Liver (tissue), 9 donors: Measurements from ENCODE around the gene FER. TPM values are rescaled to one million over a fixed set of nuclear protein-coding genes. Genes with fewer than 3 reads are reported as not detected.

Experiments
- DNase-seq: peaks from one replicate; pipeline ENCODE4 v3.0.0-alpha.2; 2017; ENCODE audit warnings: low spot score
- H3K27ac ChIP-seq, 2 donors: one replicate each; pipeline ENCODE4 v1.7.0; 2013; ENCODE audit warnings: inconsistent platforms in 2 of 2, low read length in 2 of 2, control low read depth in 1 of 2, low read depth in 1 of 2, mild to moderate bottlenecking in 1 of 2
- H3K27me3 ChIP-seq, 4 donors: one replicate each; pipeline versions ENCODE4 v1.6.1 to v1.7.0; 2013; ENCODE audit warnings: low read length in 3 of 4, inconsistent platforms in 1 of 4, mild to moderate bottlenecking in 1 of 4, moderate library complexity in 1 of 4; ENCODE audit not compliant: control insufficient read depth in 4 of 4, insufficient read depth in 4 of 4
- H3K36me3 ChIP-seq, 4 donors: one replicate each; pipeline versions ENCODE4 v1.6.1 to v1.7.0; 2013; ENCODE audit warnings: low read length in 3 of 4, mild to moderate bottlenecking in 3 of 4, low read depth in 1 of 4, moderate library complexity in 1 of 4; ENCODE audit not compliant: control insufficient read depth in 4 of 4, insufficient read depth in 3 of 4
- H3K4me1 ChIP-seq, 4 donors: one replicate each; pipeline versions ENCODE4 v1.6.1 to v1.7.0; 2013; ENCODE audit warnings: low read length in 3 of 4, mild to moderate bottlenecking in 3 of 4, moderate library complexity in 1 of 4; ENCODE audit not compliant: control insufficient read depth in 4 of 4, insufficient read depth in 4 of 4
- H3K4me3 ChIP-seq, 3 donors: one replicate each; pipeline versions ENCODE4 v1.6.1 to v1.7.0; 2013; ENCODE audit warnings: low read length in 3 of 3, control low read depth in 1 of 3, low read depth in 1 of 3, mild to moderate bottlenecking in 1 of 3
- H3K9ac ChIP-seq, 2 donors: one replicate each; pipeline ENCODE4 v1.7.0; 2013; ENCODE audit warnings: low read length in 2 of 2, mild to moderate bottlenecking in 2 of 2, moderate library complexity in 2 of 2, control low read depth in 1 of 2, low read depth in 1 of 2
- H3K9me3 ChIP-seq, 4 donors: one replicate each; pipeline versions ENCODE4 v1.6.1 to v1.7.0; 2013; ENCODE audit warnings: low read length in 3 of 4; ENCODE audit not compliant: control insufficient read depth in 4 of 4
- ATF3 ChIP-seq: IDR thresholded peaks from 2 replicates; pipeline ENCODE4 v1.6.1; 2016; ENCODE audit warnings: antibody characterized with exemption
- CTCF ChIP-seq: fragments of 150-350 bp; IDR thresholded peaks from 2 replicates; pipeline ENCODE4 v1.5.1; 2017; ENCODE audit warnings: improper control_type of control experiment, low read depth, low read length; ENCODE audit not compliant: missing input control
- EGR1 ChIP-seq, 2 donors: IDR thresholded peaks; 2 replicates each; pipeline ENCODE4 v1.6.1; 2016 to 2018; ENCODE audit warnings: antibody characterized with exemption in 2 of 2, low read depth in 2 of 2
- FOXA1 ChIP-seq: IDR thresholded peaks from 2 replicates; pipeline ENCODE4 v1.6.1; 2016; ENCODE audit warnings: antibody characterized with exemption
- FOXA2 ChIP-seq: IDR thresholded peaks from 2 replicates; pipeline ENCODE4 v1.6.1; 2016; ENCODE audit warnings: antibody characterized with exemption
- GABPA ChIP-seq, 2 donors: IDR thresholded peaks in 1 of 2; conservative IDR thresholded peaks in 1 of 2; 2 replicates each; pipeline ENCODE4 v1.6.1; 2016; ENCODE audit warnings: antibody characterized with exemption in 2 of 2, mild to moderate bottlenecking in 1 of 2, moderate library complexity in 1 of 2
- HNF4A ChIP-seq, 2 donors: conservative IDR thresholded peaks; 2 replicates each; pipeline ENCODE4 v1.6.1; 2016; ENCODE audit warnings: antibody characterized with exemption in 2 of 2, mild to moderate bottlenecking in 2 of 2
- HNF4G ChIP-seq: IDR thresholded peaks from 2 replicates; pipeline ENCODE4 v1.6.1; 2016; ENCODE audit warnings: antibody characterized with exemption
- JUND ChIP-seq, 2 donors: IDR thresholded peaks; 2 replicates each; pipeline ENCODE4 v1.6.1; 2016; ENCODE audit warnings: antibody characterized with exemption in 2 of 2
- MAX ChIP-seq: IDR thresholded peaks from 2 replicates; pipeline ENCODE4 v1.6.1; 2016; ENCODE audit warnings: antibody characterized with exemption
- NR2F2 ChIP-seq: IDR thresholded peaks from 2 replicates; pipeline ENCODE4 v1.6.1; 2016; ENCODE audit warnings: antibody characterized with exemption
- RAD21 ChIP-seq, 2 donors: IDR thresholded peaks; 2 replicates each; pipeline ENCODE4 v1.6.1; 2016; ENCODE audit warnings: antibody characterized with exemption in 2 of 2, mild to moderate bottlenecking in 2 of 2
- REST ChIP-seq: IDR thresholded peaks from 2 replicates; pipeline ENCODE4 v1.6.1; 2016; ENCODE audit warnings: antibody characterized with exemption, mild to moderate bottlenecking
- RXRA ChIP-seq, 2 donors: IDR thresholded peaks; 2 replicates each; pipeline ENCODE4 v1.6.1; 2017 to 2018; ENCODE audit warnings: antibody characterized with exemption in 2 of 2, mild to moderate bottlenecking in 1 of 2
- SP1 ChIP-seq: IDR thresholded peaks from 2 replicates; pipeline ENCODE4 v1.6.1; 2018; ENCODE audit warnings: antibody characterized with exemption, mild to moderate bottlenecking
- TAF1 ChIP-seq: conservative IDR thresholded peaks from 2 replicates; pipeline ENCODE4 v1.6.1; 2016; ENCODE audit warnings: antibody characterized with exemption, mild to moderate bottlenecking
- YY1 ChIP-seq: IDR thresholded peaks from 2 replicates; pipeline ENCODE4 v1.6.1; 2016; ENCODE audit warnings: antibody characterized with exemption, mild to moderate bottlenecking
- ZBTB33 ChIP-seq: IDR thresholded peaks from 2 replicates; pipeline ENCODE4 v1.6.1; 2016; ENCODE audit warnings: antibody characterized with exemption
- WGBS: extraction: QIAGEN DNeasy Blood & Tissue Kit; methylation state at CpG from one replicate; pipeline ENCODE4 v1.1.7; 2013; 5-methylcytosine and 5-hydroxymethylcytosine counted together
- polyA plus RNA-seq, 2 donors: library from polyadenylated mRNA; stranded (reverse) in 1 of 2; unstranded in 1 of 2; fragments of 200-250 nt in 1 of 2; fragments of >200 nt in 1 of 2; fragmentation: Nextera tagmentation in 1 of 2; extraction: Ambion mirVana in 1 of 2; gene quantifications; one replicate each; pipeline versions ENCODE4 v1.2.1 to v1.2.3, GENCODE V29; 2013 to 2015
- total RNA-seq, 2 donors: library from RNA; depleted of rRNA; stranded (reverse); fragments of >200 nt; gene quantifications; one replicate each; pipeline ENCODE4 v1.2.3, GENCODE V29; 2014
- donor health status: healthy.
- donor health status: healthy.
- donor health status: healthy.
- donor health status: healthy.
- donor health status: healthy.

FER gene
- total and polyA plus RNA-seq, 4 donors, result 0.83 to 9.8 (median 5.9) TPM

- Histone ChIP-seq H3K9me3 (no peaks in the 10 kb centered on the region), H3K27ac (no peak overlapping the region), H3K27me3 (no peaks in the 10 kb centered on the region), H3K9ac (no peak overlapping the region), H3K4me3 (no peak overlapping the region), H3K36me3 (no peaks in the 10 kb centered on the region), H3K4me1 (peaks cover 0 to 4% (median 0%) of the 10 kb centered on the region in 4 donors)
- WGBS, result 90% methylated on average over 3 of the region's 3 CpGs
- no peak for TF ChIP-seq JUND (IDR thresholded peaks at IDR 0.05)
- no peak for TF ChIP-seq MAX
- TF ChIP-seq HNF4G, result no peak
- TF ChIP-seq ZBTB33, result no peak
- no peak for TF ChIP-seq ATF3
- no peak for TF ChIP-seq GABPA (IDR thresholded peaks at IDR 0.05 in 1 of 2, conservative IDR thresholded peaks at IDR 0.05 in 1 of 2)
- no peak for TF ChIP-seq RXRA (IDR thresholded peaks at IDR 0.05)
- no peak for TF ChIP-seq FOXA1
- TF ChIP-seq EGR1 (IDR thresholded peaks at IDR 0.05; ENCODE audit: low read depth in 2 of 2), result no peak
- no peak for TF ChIP-seq NR2F2
- TF ChIP-seq HNF4A (conservative IDR thresholded peaks at IDR 0.05), result no peak
- no peak for TF ChIP-seq RAD21 (IDR thresholded peaks at IDR 0.05)
- no peak for TF ChIP-seq FOXA2
- TF ChIP-seq CTCF, result no peak
- no peak for TF ChIP-seq SP1
- no peak for TF ChIP-seq YY1
- no peak for TF ChIP-seq REST
- DNase-seq, result no peak
Measured at GRCh38 chr5:109080481-109080880, 332.8 kb downstream of the FER start.

GRCh38 chr5:109080896-109081295 is 333.2 kb downstream of the FER start:
- Histone ChIP-seq H3K27ac (no peak overlapping the region), H3K9me3 (no peaks in the 10 kb centered on the region), H3K4me3 (no peak overlapping the region), H3K27me3 (no peaks in the 10 kb centered on the region), H3K4me1 (peaks cover 0 to 4% (median 0%) of the 10 kb centered on the region in 4 donors), H3K36me3 (no peaks in the 10 kb centered on the region), H3K9ac (no peak overlapping the region)
- DNase-seq, result no peak
- peak; percentile 63 for TF ChIP-seq HNF4G
- TF ChIP-seq SP1, result peak; percentile 37
- no peak for TF ChIP-seq CTCF
- TF ChIP-seq HNF4A (conservative IDR thresholded peaks at IDR 0.05), result peak; percentile 78 to 89
- TF ChIP-seq FOXA2, result no peak
- no peak for TF ChIP-seq TAF1
- TF ChIP-seq RXRA (IDR thresholded peaks at IDR 0.05), result peak in 1 of 2 donors; percentile 21
- peak in 1 of 2 donors; percentile 16 for TF ChIP-seq RAD21 (IDR thresholded peaks at IDR 0.05)
- WGBS, result 65% methylated on average over 3 of the region's 3 CpGs
